Measurements from ENCODE around the gene HS3ST5. TPM values are rescaled to one million over a fixed set of nuclear protein-coding genes. Genes with fewer than 3 reads are reported as not detected.

Gene HS3ST5
- polyA plus RNA-seq, 1 donor, result 2.4 TPM

- Histone ChIP-seq H3K27me3 (ENCODE audit: control insufficient read depth, insufficient read depth, low read length) (no peaks in the 10 kb centered on the region), H3K27ac (ENCODE audit: low read length) (no peak overlapping the region), H3K9me3 (ENCODE audit: control insufficient read depth, low read depth, low read length) (no peaks in the 10 kb centered on the region), H3K36me3 (ENCODE audit: control insufficient read depth, insufficient read depth, low read length) (no peaks in the 10 kb centered on the region), H3K4me3 (ENCODE audit: low read length) (no peak overlapping the region), H3K4me1 (ENCODE audit: control insufficient read depth, insufficient read depth, low read length) (no peaks in the 10 kb centered on the region)
- DNase-seq, result no peak
- 100% methylated on average over 1 of the region's 5 CpGs for WGBS (ENCODE audit: insufficient coverage, low lambda C conversion rate)
Measured at GRCh38 chr6:114140416-114140815, 202.4 kb downstream of the HS3ST5 start.

GRCh38 chr6:114138577-114139248, 204.1 kb downstream of the HS3ST5 start:
- Histone ChIP-seq H3K27ac (ENCODE audit: low read length) (no peak overlapping the region), H3K27me3 (ENCODE audit: control insufficient read depth, insufficient read depth, low read length) (no peaks in the 10 kb centered on the region), H3K36me3 (ENCODE audit: control insufficient read depth, insufficient read depth, low read length) (no peaks in the 10 kb centered on the region), H3K4me1 (ENCODE audit: control insufficient read depth, insufficient read depth, low read length) (no peaks in the 10 kb centered on the region), H3K4me3 (ENCODE audit: low read length) (no peak overlapping the region), H3K9me3 (ENCODE audit: control insufficient read depth, low read depth, low read length) (no peaks in the 10 kb centered on the region)
- DNase-seq, result no peak
- 100% methylated on average over 1 of the region's 4 CpGs for WGBS (ENCODE audit: insufficient coverage, low lambda C conversion rate)

- DNase-seq, result no peak
- Histone ChIP-seq H3K4me1 (ENCODE audit: control insufficient read depth, insufficient read depth, low read length) (no peaks in the 10 kb centered on the region), H3K36me3 (ENCODE audit: control insufficient read depth, insufficient read depth, low read length) (no peaks in the 10 kb centered on the region), H3K27ac (ENCODE audit: low read length) (no peak overlapping the region), H3K4me3 (ENCODE audit: low read length) (no peak overlapping the region), H3K9me3 (ENCODE audit: control insufficient read depth, low read depth, low read length) (no peaks in the 10 kb centered on the region), H3K27me3 (ENCODE audit: control insufficient read depth, insufficient read depth, low read length) (no peaks in the 10 kb centered on the region)
- 83% methylated on average over 2 of the region's 5 CpGs for WGBS (ENCODE audit: insufficient coverage, low lambda C conversion rate)
Measured at GRCh38 chr6:114135363-114135971, 207.4 kb downstream of the HS3ST5 start.

- H3K27ac ChIP-seq (ENCODE audit: low read length), result no peak overlapping the region
- no peak overlapping the region for H3K4me3 ChIP-seq (ENCODE audit: low read length)
- no peaks in the 10 kb centered on the region for H3K27me3 ChIP-seq (ENCODE audit: control insufficient read depth, insufficient read depth, low read length)
- 100% methylated on average over 4 of the region's 4 CpGs for WGBS (ENCODE audit: insufficient coverage, low lambda C conversion rate)
- H3K36me3 ChIP-seq (ENCODE audit: control insufficient read depth, insufficient read depth, low read length), result no peaks in the 10 kb centered on the region
- no peaks in the 10 kb centered on the region for H3K9me3 ChIP-seq (ENCODE audit: control insufficient read depth, low read depth, low read length)
- DNase-seq, result no peak
- H3K4me1 ChIP-seq (ENCODE audit: control insufficient read depth, insufficient read depth, low read length), result no peaks in the 10 kb centered on the region
Measured at GRCh38 chr6:114133816-114134215, 209.0 kb downstream of the HS3ST5 start.

- H3K4me1 ChIP-seq (ENCODE audit: control insufficient read depth, insufficient read depth, low read length), result no peaks in the 10 kb centered on the region
- H3K36me3 ChIP-seq (ENCODE audit: control insufficient read depth, insufficient read depth, low read length), result no peaks in the 10 kb centered on the region
- no peaks in the 10 kb centered on the region for H3K9me3 ChIP-seq (ENCODE audit: control insufficient read depth, low read depth, low read length)
- no peak overlapping the region for H3K4me3 ChIP-seq (ENCODE audit: low read length)
- H3K27ac ChIP-seq (ENCODE audit: low read length), result no peak overlapping the region
- WGBS (ENCODE audit: insufficient coverage, low lambda C conversion rate), result 80% methylated on average over 1 of the region's 1 CpG
- no peaks in the 10 kb centered on the region for H3K27me3 ChIP-seq (ENCODE audit: control insufficient read depth, insufficient read depth, low read length)
- DNase-seq, result no peak
Measured at GRCh38 chr6:114131945-114132344, 210.9 kb downstream of the HS3ST5 start.

- no peak for DNase-seq
- Histone ChIP-seq H3K27me3 (ENCODE audit: control insufficient read depth, insufficient read depth, low read length) (no peaks in the 10 kb centered on the region), H3K27ac (ENCODE audit: low read length) (no peak overlapping the region), H3K9me3 (ENCODE audit: control insufficient read depth, low read depth, low read length) (no peaks in the 10 kb centered on the region), H3K36me3 (ENCODE audit: control insufficient read depth, insufficient read depth, low read length) (no peaks in the 10 kb centered on the region), H3K4me1 (ENCODE audit: control insufficient read depth, insufficient read depth, low read length) (no peaks in the 10 kb centered on the region), H3K4me3 (ENCODE audit: low read length) (no peak overlapping the region)
- WGBS (ENCODE audit: insufficient coverage, low lambda C conversion rate), result 34% methylated on average over 2 of the region's 3 CpGs
Measured at GRCh38 chr6:114125576-114125975, 217.2 kb downstream of the HS3ST5 start.

GRCh38 chr6:114121913-114122662, 220.7 kb downstream of the HS3ST5 start:
- no peaks in the 10 kb centered on the region for H3K36me3 ChIP-seq (ENCODE audit: control insufficient read depth, insufficient read depth, low read length)
- DNase-seq, result no peak
- no peak overlapping the region for H3K4me3 ChIP-seq (ENCODE audit: low read length)
- H3K27me3 ChIP-seq (ENCODE audit: control insufficient read depth, insufficient read depth, low read length), result no peaks in the 10 kb centered on the region
- H3K4me1 ChIP-seq (ENCODE audit: control insufficient read depth, insufficient read depth, low read length), result no peaks in the 10 kb centered on the region
- H3K9me3 ChIP-seq (ENCODE audit: control insufficient read depth, low read depth, low read length), result no peaks in the 10 kb centered on the region
- no CpG with 5 or more reads among the region's 5 CpGs for WGBS (ENCODE audit: insufficient coverage, low lambda C conversion rate)
- H3K27ac ChIP-seq (ENCODE audit: low read length), result no peak overlapping the region

- Histone ChIP-seq H3K4me1 (ENCODE audit: control insufficient read depth, insufficient read depth, low read length) (no peaks in the 10 kb centered on the region), H3K4me3 (ENCODE audit: low read length) (no peak overlapping the region), H3K9me3 (ENCODE audit: control insufficient read depth, low read depth, low read length) (no peaks in the 10 kb centered on the region), H3K27ac (ENCODE audit: low read length) (no peak overlapping the region), H3K27me3 (ENCODE audit: control insufficient read depth, insufficient read depth, low read length) (no peaks in the 10 kb centered on the region), H3K36me3 (ENCODE audit: control insufficient read depth, insufficient read depth, low read length) (no peaks in the 10 kb centered on the region)
- WGBS (ENCODE audit: insufficient coverage, low lambda C conversion rate), result 80% methylated on average over 2 of the region's 2 CpGs
- no peak for DNase-seq
Measured at GRCh38 chr6:114119056-114119455, 223.8 kb downstream of the HS3ST5 start.

GRCh38 chr6:114115652-114116051, 227.2 kb downstream of the HS3ST5 start:
- Histone ChIP-seq H3K4me3 (ENCODE audit: low read length) (no peak overlapping the region), H3K27me3 (ENCODE audit: control insufficient read depth, insufficient read depth, low read length) (no peaks in the 10 kb centered on the region), H3K9me3 (ENCODE audit: control insufficient read depth, low read depth, low read length) (no peaks in the 10 kb centered on the region), H3K27ac (ENCODE audit: low read length) (no peak overlapping the region), H3K4me1 (ENCODE audit: control insufficient read depth, insufficient read depth, low read length) (no peaks in the 10 kb centered on the region), H3K36me3 (ENCODE audit: control insufficient read depth, insufficient read depth, low read length) (no peaks in the 10 kb centered on the region)
- WGBS (ENCODE audit: insufficient coverage, low lambda C conversion rate), result 80% methylated on average over 1 of the region's 1 CpG
- no peak for DNase-seq

GRCh38 chr6:114108119-114109002, 234.5 kb downstream of the HS3ST5 start:
- Histone ChIP-seq H3K27ac (ENCODE audit: low read length) (no peak overlapping the region), H3K9me3 (ENCODE audit: control insufficient read depth, low read depth, low read length) (no peaks in the 10 kb centered on the region), H3K4me3 (ENCODE audit: low read length) (no peak overlapping the region), H3K27me3 (ENCODE audit: control insufficient read depth, insufficient read depth, low read length) (no peaks in the 10 kb centered on the region), H3K36me3 (ENCODE audit: control insufficient read depth, insufficient read depth, low read length) (no peaks in the 10 kb centered on the region), H3K4me1 (ENCODE audit: control insufficient read depth, insufficient read depth, low read length) (no peaks in the 10 kb centered on the region)
- DNase-seq, result peak; percentile 23 to 41
- WGBS (ENCODE audit: insufficient coverage, low lambda C conversion rate), result no CpG with 5 or more reads among the region's 11 CpGs

All from large intestine (tissue), 3 donors.